Aorta (tissue), 5 donors: ENCODE results near the gene TMEM82. TPM values are rescaled to one million over a fixed set of nuclear protein-coding genes. Genes with fewer than 3 reads are reported as not detected.
"Not testable (repeated sequence)": the region's sequence is repeated elsewhere in the genome, so short reads cannot be mapped to it uniquely, and the experiment has no call there.

Source experiments
- ATAC-seq: fragments of 200-7000 bp; cut with Tn5 transposase; one replicate; pipeline ENCODE4 v1.9.1; 2022; ENCODE audit warnings: moderate library complexity; ENCODE audit not compliant: low FRiP score
- DNase-seq, 2 donors: peaks; one replicate each; pipeline ENCODE4 v3.0.0-alpha.2; 2020
- H3K27ac ChIP-seq, 2 donors: one replicate each; pipeline ENCODE4 v1.5.1; 2013; ENCODE audit warnings: low read length in 2 of 2, mild to moderate bottlenecking in 2 of 2, moderate library complexity in 2 of 2, control low read depth in 1 of 2, inconsistent platforms in 1 of 2, low read depth in 1 of 2
- H3K27me3 ChIP-seq, 2 donors: one replicate each; pipeline ENCODE4 v1.6.1; 2013; ENCODE audit warnings: control low read depth in 1 of 2, low read length in 1 of 2, mild to moderate bottlenecking in 1 of 2, moderate library complexity in 1 of 2; ENCODE audit not compliant: insufficient read depth in 2 of 2, control insufficient read depth in 1 of 2
- H3K36me3 ChIP-seq, 2 donors: one replicate each; pipeline ENCODE4 v1.6.1; 2013; ENCODE audit warnings: control low read depth in 1 of 2, low read length in 1 of 2, mild to moderate bottlenecking in 1 of 2; ENCODE audit not compliant: insufficient read depth in 2 of 2, control insufficient read depth in 1 of 2
- H3K4me1 ChIP-seq, 2 donors: one replicate each; pipeline ENCODE4 v1.6.1; 2013; ENCODE audit warnings: low read length in 2 of 2, control low read depth in 1 of 2, mild to moderate bottlenecking in 1 of 2, moderate library complexity in 1 of 2; ENCODE audit not compliant: insufficient read depth in 2 of 2, control insufficient read depth in 1 of 2
- H3K4me3 ChIP-seq, 2 donors: one replicate each; pipeline ENCODE4 v1.5.1; 2013; ENCODE audit warnings: low read length in 2 of 2, control low read depth in 1 of 2, mild to moderate bottlenecking in 1 of 2
- H3K9me3 ChIP-seq: one replicate; pipeline ENCODE4 v1.6.1; 2013; ENCODE audit warnings: mild to moderate bottlenecking, low read length; ENCODE audit not compliant: control insufficient read depth
- WGBS, 2 donors: extraction: QIAGEN DNeasy Blood & Tissue Kit; methylation state at CpG; one replicate each; pipeline ENCODE4 v1.1.7; 2013; 5-methylcytosine and 5-hydroxymethylcytosine counted together
- intact Hi-C, 2 donors: fragments of 100-400 bp; cut with DNase I; formaldehyde crosslinking; loops; one replicate each; pipeline versions ENCODE4 v1.14.2 to v1.15.0; 2022
- long read RNA-seq, 2 donors: library from polyadenylated mRNA; unstranded; transcript quantifications; one replicate each; pipeline ENCODE4 v2.0.0, GENCODE V29; 2020 to 2021
- polyA plus RNA-seq, 2 donors: library from polyadenylated mRNA; stranded (reverse); fragments of 200-250 nt; gene quantifications; one replicate each; pipeline ENCODE4 v1.2.3, GENCODE V29; 2013
- total RNA-seq, 2 donors: library from RNA; stranded (reverse); fragmentation: NEBNext Ultra II Directional; extraction: Animal tissue kit (Norgen Biotek cat#: 25700); gene quantifications; one replicate each; pipeline ENCODE4 v1.2.1, GENCODE V29; 2021
- donor health status: healthy with polysubstance abuse.
- donor health status: Bipolar disorder and iron deficiency.
- donor health status: DM: no; HTN: no; CAD: no.
- donor health status: DM: no; HTN: no; CAD: no.
- donor health status: DM: yes; HTN: yes; CAD: no.

Gene TMEM82
- total RNA-seq = not detected
- 1 to 10 TPM in 1 of 2 donors, not detected in 1; 5.8 TPM for polyA plus RNA-seq
- long read RNA-seq, donor 1, partial matches to known transcripts = 0 of 2 reads
- long read RNA-seq, donor 1, other reads (novel, unspliced or antisense) = 2 of 2 reads
- long read RNA-seq, donor 2, partial matches to known transcripts = 0 of 9 reads
- long read RNA-seq, donor 2, other reads (novel, unspliced or antisense) = 9 of 9 reads

DNA sequence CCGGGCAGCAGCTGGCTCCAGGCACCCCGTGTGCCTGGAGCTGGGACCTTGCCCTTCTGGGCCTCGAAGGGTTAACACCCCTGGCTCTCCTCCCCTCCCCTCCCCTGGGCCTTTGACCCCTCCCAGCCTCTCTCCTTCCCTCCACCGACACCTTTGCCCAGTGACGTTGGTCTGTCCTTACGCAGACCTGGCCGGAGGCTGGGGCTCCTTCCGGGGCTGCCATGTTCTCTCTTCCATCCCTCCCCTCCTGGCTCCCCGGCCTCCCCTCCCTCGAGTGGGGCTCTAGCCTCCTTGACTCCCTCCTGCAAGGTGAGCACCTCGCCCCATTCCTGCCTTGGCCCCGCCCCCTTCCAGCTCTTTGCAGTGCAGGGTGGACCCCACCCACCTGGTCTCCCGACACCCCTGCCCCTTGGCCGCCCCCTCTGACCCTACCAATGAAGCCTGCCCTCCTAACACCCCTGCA lies at the start of gene TMEM82:
Gene TMEM82, plus strand, starts transcription at position 161 of the 463 bp plus-strand sequence. Its CDS starts 61 bp downstream, at position 222.
- H3K27ac ChIP-seq = peak within 1 kb of the TSS in 1 of 2 donors; percentile 9
- no peaks in the 10 kb centered on the region for H3K36me3 ChIP-seq
- no peaks in the 10 kb centered on the region for H3K27me3 ChIP-seq
- DNase-seq (peak in 1 of 2 donors; percentile 59), ATAC-seq (no peak)
- no peaks in the 10 kb centered on the region for H3K9me3 ChIP-seq
- 48 to 57% methylated on average over 14 of the region's 14 CpGs for WGBS, 2 donors
- no peak within 1 kb of the TSS for H3K4me3 ChIP-seq
- H3K4me1 ChIP-seq = no peaks in the 10 kb centered on the region
- intact Hi-C loops = no loop called here

DNA sequence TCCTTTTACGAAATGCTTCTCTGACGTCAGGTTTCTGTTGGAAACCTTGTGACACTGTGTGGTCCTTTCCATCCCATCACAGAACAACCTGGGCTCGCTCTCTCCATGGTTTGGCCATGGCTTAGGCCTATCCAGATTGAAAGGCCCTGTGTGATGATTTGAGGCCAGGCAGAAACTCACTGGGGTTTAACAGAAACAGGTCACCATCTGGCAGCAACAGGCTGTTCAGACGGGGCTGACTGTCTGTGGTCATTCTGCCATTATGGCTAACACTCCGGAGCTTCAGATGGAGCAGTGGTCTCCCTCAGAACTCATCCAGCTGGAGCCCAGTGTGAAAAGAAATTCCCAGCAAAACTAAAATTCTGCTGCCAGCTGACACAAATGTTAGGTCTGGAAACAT lies 48.9 kb upstream of the TMEM82 start:
- no peak for DNase-seq
- no peaks in the 10 kb centered on the region for H3K36me3 ChIP-seq
- no peak for ATAC-seq
- no peak overlapping the region for H3K4me3 ChIP-seq
- no peaks in the 10 kb centered on the region for H3K9me3 ChIP-seq
- H3K4me1 ChIP-seq = no peaks in the 10 kb centered on the region
- no peaks in the 10 kb centered on the region for H3K27me3 ChIP-seq
- 52% methylated on average over 5 of the region's 5 CpGs for WGBS, 2 donors
- intact Hi-C loops = no loop called here
- peak overlapping the region in 1 of 2 donors; percentile 19 for H3K27ac ChIP-seq

DNA sequence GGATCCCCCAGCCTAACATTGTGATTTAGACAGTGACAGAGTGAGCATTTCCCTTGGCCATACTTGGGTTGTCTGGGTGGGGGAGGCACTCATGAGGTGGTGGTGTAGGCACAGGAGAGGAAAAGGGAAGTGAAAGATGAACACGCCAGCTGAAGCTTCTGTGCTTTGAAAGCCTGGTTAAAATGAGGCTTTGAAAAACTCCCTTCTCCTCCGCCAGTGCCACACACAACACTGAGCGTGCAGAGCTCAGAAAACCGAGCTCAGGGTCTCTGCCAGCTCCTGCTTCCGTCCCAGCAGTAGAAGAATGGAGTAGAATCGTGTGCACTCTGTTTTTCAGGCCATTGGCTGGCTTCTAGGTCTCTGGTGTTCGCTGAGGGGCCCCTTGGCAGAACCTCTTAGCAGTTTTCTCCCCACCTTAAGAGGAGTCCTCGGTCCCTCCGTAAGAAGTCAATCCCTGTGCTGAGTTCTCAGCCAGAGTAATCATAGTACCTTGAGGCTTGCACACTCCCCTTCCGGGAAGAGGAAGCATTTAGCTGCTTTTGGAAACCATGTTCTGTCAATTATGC lies 45.3 kb upstream of the TMEM82 start:
- WGBS, 2 donors = 2 to 7% methylated on average over 10 of the region's 10 CpGs
- H3K4me1 ChIP-seq = no peaks in the 10 kb centered on the region
- intact Hi-C loops = no loop called here
- no peaks in the 10 kb centered on the region for H3K9me3 ChIP-seq
- H3K27ac ChIP-seq = peak overlapping the region; percentile 6 to 67
- no peak overlapping the region for H3K4me3 ChIP-seq
- DNase-seq (peak in 1 of 2 donors; percentile 69), ATAC-seq (peak; percentile 57)
- H3K27me3 ChIP-seq = no peaks in the 10 kb centered on the region
- H3K36me3 ChIP-seq = no peaks in the 10 kb centered on the region

DNA sequence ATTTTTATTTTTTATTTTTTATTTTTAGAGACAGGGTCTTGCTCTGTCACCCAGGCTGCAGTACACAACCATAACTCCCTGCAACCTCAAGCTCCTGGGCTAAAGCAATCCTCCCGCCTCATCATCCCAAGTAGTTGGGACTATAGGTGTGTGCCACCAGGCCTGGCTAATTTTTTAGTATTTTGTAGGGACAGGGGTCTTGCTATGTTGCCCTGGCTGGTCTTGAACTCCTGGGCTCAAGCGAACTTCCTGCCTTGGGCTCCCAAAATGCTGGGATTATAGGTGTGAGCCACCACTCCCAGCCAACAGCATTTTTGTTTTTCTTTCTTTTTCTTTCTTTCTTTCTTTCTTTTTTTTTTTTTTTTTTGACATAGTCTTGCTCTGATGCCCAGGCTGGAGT lies 44.1 kb upstream of the TMEM82 start:
- H3K9me3 ChIP-seq = no peaks in the 10 kb centered on the region
- no peak overlapping the region for H3K4me3 ChIP-seq
- 98 to 100% methylated on average over 2 of the region's 2 CpGs for WGBS, 2 donors
- no peaks in the 10 kb centered on the region for H3K27me3 ChIP-seq
- DNase-seq (no peak), ATAC-seq (no peak)
- intact Hi-C loops = no loop called here
- H3K36me3 ChIP-seq = no peaks in the 10 kb centered on the region
- no peaks in the 10 kb centered on the region for H3K4me1 ChIP-seq
- no peak overlapping the region for H3K27ac ChIP-seq

- H3K9me3 ChIP-seq, intact Hi-C loops, H3K4me1 ChIP-seq, H3K27ac ChIP-seq, H3K36me3 ChIP-seq, H3K27me3 ChIP-seq, H3K4me3 ChIP-seq, DNase-seq, ATAC-seq: not testable (repeated sequence)
- WGBS, 2 donors = 80 to 82% methylated on average over 4 of the region's 4 CpGs
These were observed 43.0 kb upstream of the TMEM82 start for GRCh38 chr1:15699321-15699720.

- Histone ChIP-seq H3K27ac (no peak overlapping the region), H3K9me3 (no peaks in the 10 kb centered on the region), H3K27me3 (no peaks in the 10 kb centered on the region), H3K4me1 (no peaks in the 10 kb centered on the region), H3K36me3 (no peaks in the 10 kb centered on the region), H3K4me3 (no peak overlapping the region)
- intact Hi-C loops = no loop called here
- WGBS, 2 donors = 60 to 61% methylated on average over 6 of the region's 6 CpGs
- no peak for ATAC-seq
- no peak for DNase-seq
These were observed 41.8 kb upstream of the TMEM82 start for GRCh38 chr1:15700508-15700907.

DNA sequence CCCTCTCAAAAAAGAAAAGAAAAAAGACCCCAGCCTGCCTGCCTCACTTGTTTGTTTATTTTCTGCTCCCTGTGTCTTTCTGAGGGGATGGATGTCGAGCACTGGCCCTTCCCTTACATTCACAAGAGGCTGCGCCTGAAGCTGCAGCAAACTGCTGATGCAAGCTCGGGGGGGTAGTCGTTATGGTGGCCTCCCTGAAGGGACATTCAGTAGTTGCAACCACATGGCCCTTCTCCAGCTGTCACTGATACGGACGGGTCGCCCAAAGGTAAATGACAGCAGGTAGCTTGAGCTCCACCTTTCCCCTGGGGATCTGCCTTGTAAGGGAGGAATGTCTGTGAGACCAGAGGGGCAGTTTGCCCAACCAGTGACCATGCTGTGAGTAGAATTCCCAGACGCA lies 40.5 kb upstream of the TMEM82 start:
- Histone ChIP-seq H3K9me3 (no peaks in the 10 kb centered on the region), H3K27me3 (no peaks in the 10 kb centered on the region), H3K36me3 (no peaks in the 10 kb centered on the region), H3K27ac (no peak overlapping the region), H3K4me1 (no peaks in the 10 kb centered on the region), H3K4me3 (no peak overlapping the region)
- intact Hi-C loops = no loop called here
- no peak for ATAC-seq
- 84 to 87% methylated on average over 8 of the region's 8 CpGs for WGBS, 2 donors
- DNase-seq = no peak

- no peaks in the 10 kb centered on the region for H3K4me1 ChIP-seq
- WGBS, 2 donors = 54 to 58% methylated on average over 18 to 19 of the region's 19 CpGs
- no peaks in the 10 kb centered on the region for H3K36me3 ChIP-seq
- H3K27ac ChIP-seq = peak overlapping the region; percentile 16 to 60
- no peak overlapping the region for H3K4me3 ChIP-seq
- peak in 1 of 2 donors; percentile 82 for DNase-seq
- intact Hi-C loops = no loop called here
- no peaks in the 10 kb centered on the region for H3K27me3 ChIP-seq
- peak; percentile 66 for ATAC-seq
- H3K9me3 ChIP-seq = no peaks in the 10 kb centered on the region
These were observed 39.4 kb upstream of the TMEM82 start for GRCh38 chr1:15702722-15703550.
